Naive thymus-derived CD4-positive, alpha-beta T cell (primary cell): Measurements from ENCODE around the gene PTPRN2. TPM values are rescaled to one million over a fixed set of nuclear protein-coding genes. Genes with fewer than 3 reads are reported as not detected.
A peak's percentile ranks its signal among the peaks of the same experiment; 100 is the strongest.

Source experiments
- ATAC-seq: fragments of 150-1000 bp; cut with Tn5 transposase; 2 replicates; pipeline ENCODE4 v1.10.0; 2021; ENCODE audit warnings: mild to moderate bottlenecking, moderate library complexity
- CTCF ChIA-PET: fragments of 350-600 bp; sonication (Branson Sonifier 250); formaldehyde crosslinking; loops from one replicate; lab custom pipeline; 2021; ENCODE audit warnings: antibody characterized with exemption; lab: Charles Lee
- POLR2A ChIA-PET: fragments of 350-600 bp; sonication (Branson Sonifier 250); formaldehyde crosslinking; loops from one replicate; lab custom pipeline; 2021; ENCODE audit warnings: antibody characterized with exemption, inconsistent platforms; lab: Charles Lee
- DNase-seq, 9 donors: peaks; one replicate each; pipeline versions ENCODE4 v3.0.0 to v3.0.0-alpha.2; 2020 to 2022; ENCODE audit warnings: mixed read lengths in 1 of 9
- H3K27ac ChIP-seq: one replicate; pipeline ENCODE4 v1.7.0; 2013; ENCODE audit warnings: mild to moderate bottlenecking, low read depth, low read length, moderate library complexity
- H3K27me3 ChIP-seq, 2 donors: one replicate each; pipeline ENCODE4 v1.7.0; 2013; ENCODE audit warnings: low read length in 2 of 2, mild to moderate bottlenecking in 2 of 2, moderate library complexity in 2 of 2; ENCODE audit not compliant: control insufficient read depth in 2 of 2, insufficient read depth in 2 of 2
- H3K36me3 ChIP-seq, 3 experiments: 1 replicate in 2 of 3; 2 replicates in 1 of 3; pipeline ENCODE4 v1.7.0; 2013; ENCODE audit warnings: low read length in 3 of 3, mild to moderate bottlenecking in 3 of 3, moderate library complexity in 1 of 3; ENCODE audit not compliant: insufficient read depth in 3 of 3, control insufficient read depth in 2 of 3
- H3K4me1 ChIP-seq, 2 donors: one replicate each; pipeline ENCODE4 v1.7.0; 2013; ENCODE audit warnings: low read length in 2 of 2, mild to moderate bottlenecking in 2 of 2, moderate library complexity in 1 of 2; ENCODE audit not compliant: control insufficient read depth in 2 of 2, insufficient read depth in 2 of 2
- H3K4me3 ChIP-seq: 2 replicates; pipeline ENCODE4 v1.7.0; 2013; ENCODE audit warnings: mild to moderate bottlenecking, low read length
- H3K9me3 ChIP-seq, 3 experiments: 1 replicate in 2 of 3; 2 replicates in 1 of 3; pipeline ENCODE4 v1.7.0; 2013; ENCODE audit warnings: low read length in 3 of 3; ENCODE audit not compliant: control insufficient read depth in 2 of 3
- H3K27ac Mint-ChIP-seq, 9 donors: one replicate each; pipeline ENCODE4 v1.8.0; 2020 to 2022; ENCODE audit warnings: mixed read lengths in 9 of 9, mild to moderate bottlenecking in 8 of 9, moderate library complexity in 5 of 9, inconsistent platforms in 2 of 9
- H3K27me3 Mint-ChIP-seq, 5 donors: one replicate each; pipeline ENCODE4 v1.8.0; 2021 to 2022; ENCODE audit warnings: mixed read lengths in 5 of 5, mild to moderate bottlenecking in 1 of 5
- H3K36me3 Mint-ChIP-seq, 5 donors: one replicate each; pipeline ENCODE4 v1.8.0; 2020 to 2022; ENCODE audit warnings: mixed read lengths in 5 of 5, mild to moderate bottlenecking in 3 of 5, inconsistent platforms in 1 of 5
- H3K4me1 Mint-ChIP-seq, 7 donors: one replicate each; pipeline ENCODE4 v1.8.0; 2020 to 2022; ENCODE audit warnings: mixed read lengths in 7 of 7, mild to moderate bottlenecking in 3 of 7, inconsistent platforms in 1 of 7
- H3K4me3 Mint-ChIP-seq, 10 donors: one replicate each; pipeline ENCODE4 v1.8.0; 2020 to 2022; ENCODE audit warnings: mild to moderate bottlenecking in 10 of 10, mixed read lengths in 10 of 10, moderate library complexity in 6 of 10, inconsistent platforms in 2 of 10
- H3K9me3 Mint-ChIP-seq, 11 donors: one replicate each; pipeline ENCODE4 v1.8.0; 2020 to 2022; ENCODE audit warnings: mixed read lengths in 11 of 11, mild to moderate bottlenecking in 4 of 11, inconsistent platforms in 1 of 11, moderate library complexity in 1 of 11
- intact Hi-C, 2 donors: fragments of 100-400 bp; cut with micrococcal nuclease; formaldehyde crosslinking; loops; one replicate each; pipeline ENCODE4 v1.15.1; 2023
- polyA plus RNA-seq, 2 donors: library from polyadenylated mRNA; unstranded; fragments of 300-500 nt; fragmentation: Illumina TruSeq; gene quantifications; one replicate each; pipeline ENCODE4 v1.2.3, GENCODE V29; 2021
- total RNA-seq, 6 experiments: library from RNA in 5 of 6; stranded (reverse) in 5 of 6; gene quantifications; 1 replicate in 5 of 6; 2 replicates in 1 of 6; pipeline ENCODE4 v1.2.3 and lab custom pipeline; 2021 to 2026

Gene PTPRN2
- total and polyA plus RNA-seq, 7 experiments from 2014 or later = 0.58 to 2.3 (median 1.4) TPM

GRCh38 chr7:158015403-158016179 lies 572.0 kb downstream of the PTPRN2 start:
- H3K4me1 Mint-ChIP-seq = peaks cover 0 to 16% (median 7%) of the 10 kb centered on the region in 7 donors

GRCh38 chr7:158014976-158015375 lies 572.6 kb downstream of the PTPRN2 start:
- ChIA-PET POLR2A (no interaction called here), CTCF (no interaction called here)
- intact Hi-C loops = no loop called here
- Histone ChIP-seq H3K4me1 (no peaks in the 10 kb centered on the region), H3K9me3 (no peaks in the 10 kb centered on the region), H3K4me3 (no peak overlapping the region), H3K27ac (no peak overlapping the region), H3K27me3 (no peaks in the 10 kb centered on the region), H3K36me3 (no peaks in the 10 kb centered on the region)
- Mint-ChIP-seq H3K27ac (no peak overlapping the region), H3K27me3 (peaks cover 0 to 3% (median 0%) of the 10 kb centered on the region in 5 donors), H3K36me3 (no peaks in the 10 kb centered on the region), H3K9me3 (no peaks in the 10 kb centered on the region), H3K4me3 (no peak overlapping the region), H3K4me1 (peaks cover 0 to 16% (median 7%) of the 10 kb centered on the region in 7 donors)
- ATAC-seq (no peak), DNase-seq (no peak)

More at GRCh38 chr7:158015403-158016179, 572.0 kb downstream of the PTPRN2 start:
- Mint-ChIP-seq H3K27me3 (peaks cover 0 to 3% (median 0%) of the 10 kb centered on the region in 5 donors), H3K27ac (no peak overlapping the region), H3K9me3 (no peaks in the 10 kb centered on the region), H3K36me3 (no peaks in the 10 kb centered on the region), H3K4me3 (no peak overlapping the region)
- no peak overlapping the region for H3K4me3 ChIP-seq
- no peaks in the 10 kb centered on the region for H3K27me3 ChIP-seq
- DNase-seq (no peak), ATAC-seq (no peak)
- ChIA-PET CTCF (no interaction called here), POLR2A (no interaction called here)
- H3K27ac ChIP-seq = no peak overlapping the region
- H3K9me3 ChIP-seq = no peaks in the 10 kb centered on the region
- no peaks in the 10 kb centered on the region for H3K4me1 ChIP-seq
- intact Hi-C loops = no loop called here
- no peaks in the 10 kb centered on the region for H3K36me3 ChIP-seq

DNA sequence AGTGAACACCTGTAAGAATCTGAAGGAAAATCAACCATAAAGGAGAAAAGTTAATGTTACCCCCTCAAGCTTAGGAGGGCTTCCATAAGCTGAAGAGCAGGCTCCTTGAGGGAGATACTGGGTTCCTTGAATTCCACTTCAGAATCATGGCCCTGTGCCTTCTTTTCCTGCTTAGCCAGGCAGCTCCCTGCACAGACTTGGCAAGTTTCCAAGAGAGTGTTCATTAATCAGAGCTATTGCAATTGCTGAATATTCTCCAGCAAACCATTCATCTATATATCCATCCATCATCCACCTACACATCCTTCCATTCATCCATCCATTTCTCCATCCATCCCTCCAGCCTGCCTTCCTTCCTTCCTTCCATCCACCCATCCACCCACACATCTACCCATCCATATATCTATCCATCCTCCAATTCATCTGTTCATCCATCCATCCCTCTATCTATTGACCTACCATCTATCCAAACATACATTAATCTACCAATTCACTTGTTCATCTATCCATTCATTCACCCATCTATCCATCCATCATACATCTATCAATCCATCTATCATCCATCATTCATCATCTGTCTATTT lies 574.4 kb downstream of the PTPRN2 start:
- ATAC-seq (no peak), DNase-seq (no peak)
- ChIA-PET CTCF (no interaction called here), POLR2A (no interaction called here)
- Mint-ChIP-seq H3K4me1 (peaks cover 0 to 18% (median 7%) of the 10 kb centered on the region in 7 donors), H3K4me3 (no peak overlapping the region), H3K27ac (no peak overlapping the region), H3K27me3 (peaks cover 0 to 3% (median 0%) of the 10 kb centered on the region in 5 donors), H3K36me3 (no peaks in the 10 kb centered on the region), H3K9me3 (no peaks in the 10 kb centered on the region)
- intact Hi-C loops = no loop called here
- H3K27ac ChIP-seq = no peak overlapping the region
- no peaks in the 10 kb centered on the region for H3K27me3 ChIP-seq
- H3K9me3 ChIP-seq = no peaks in the 10 kb centered on the region
- H3K4me3 ChIP-seq = no peak overlapping the region
- no peaks in the 10 kb centered on the region for H3K4me1 ChIP-seq
- no peaks in the 10 kb centered on the region for H3K36me3 ChIP-seq

DNA sequence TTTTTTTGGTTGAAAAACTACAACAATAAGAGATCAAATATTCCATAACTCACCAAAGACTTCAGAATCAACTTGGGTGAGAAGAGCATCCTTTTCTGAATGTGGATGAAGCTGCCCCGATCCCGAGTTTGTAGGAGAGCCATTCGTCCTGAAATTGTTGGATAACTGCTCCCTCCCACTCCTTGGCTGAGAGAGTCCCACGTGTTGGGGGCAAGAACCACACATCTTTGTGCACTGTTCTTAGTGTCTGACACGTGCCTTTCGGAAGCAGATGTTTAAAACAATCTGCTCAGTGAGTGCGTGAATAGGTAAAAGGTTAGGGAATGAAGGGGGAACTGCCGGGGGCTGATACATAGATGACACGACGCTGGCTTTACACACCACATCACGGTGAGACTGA lies 575.7 kb downstream of the PTPRN2 start:
- peak overlapping the region in 1 of 10 donors; percentile 2 for H3K4me3 Mint-ChIP-seq
- H3K27me3 Mint-ChIP-seq = peaks cover 0 to 3% (median 0%) of the 10 kb centered on the region in 5 donors
- no peaks in the 10 kb centered on the region for H3K9me3 Mint-ChIP-seq
- Histone ChIP-seq H3K9me3 (no peaks in the 10 kb centered on the region), H3K27ac (no peak overlapping the region), H3K4me3 (no peak overlapping the region), H3K4me1 (no peaks in the 10 kb centered on the region), H3K27me3 (no peaks in the 10 kb centered on the region), H3K36me3 (no peaks in the 10 kb centered on the region)
- ChIA-PET CTCF (no interaction called here), POLR2A (no interaction called here)
- H3K36me3 Mint-ChIP-seq = no peaks in the 10 kb centered on the region
- peaks cover 0 to 18% (median 7%) of the 10 kb centered on the region in 7 donors for H3K4me1 Mint-ChIP-seq
- DNase-seq (no peak), ATAC-seq (no peak)
- no peak overlapping the region for H3K27ac Mint-ChIP-seq
- intact Hi-C loops = no loop called here

GRCh38 chr7:158010961-158011693 lies 576.5 kb downstream of the PTPRN2 start:
- no peaks in the 10 kb centered on the region for H3K9me3 Mint-ChIP-seq
- Histone ChIP-seq H3K27ac (no peak overlapping the region), H3K4me3 (no peak overlapping the region), H3K36me3 (no peaks in the 10 kb centered on the region), H3K27me3 (no peaks in the 10 kb centered on the region), H3K4me1 (no peaks in the 10 kb centered on the region), H3K9me3 (no peaks in the 10 kb centered on the region)
- POLR2A ChIA-PET = interaction anchor here (0.6 kb wide), 1 partner anchor 680 kb away, joined by 4 read pairs; no protein-coding TSS in a partner anchor
- no peak for DNase-seq
- H3K27ac Mint-ChIP-seq = peak overlapping the region in 2 of 9 donors; percentile 2 to 20
- peak overlapping the region in 5 of 10 donors; percentile 7 to 43 (median 22) for H3K4me3 Mint-ChIP-seq
- H3K36me3 Mint-ChIP-seq = no peaks in the 10 kb centered on the region
- CTCF ChIA-PET = no interaction called here
- no peak for ATAC-seq
- H3K4me1 Mint-ChIP-seq = peaks cover 0 to 18% (median 7%) of the 10 kb centered on the region in 7 donors
- intact Hi-C loops = no loop called here
- H3K27me3 Mint-ChIP-seq = peaks cover 0 to 3% (median 0%) of the 10 kb centered on the region in 5 donors

- CTCF ChIA-PET = no interaction called here
- Histone ChIP-seq H3K9me3 (no peaks in the 10 kb centered on the region), H3K36me3 (no peaks in the 10 kb centered on the region), H3K27ac (no peak overlapping the region), H3K4me1 (no peaks in the 10 kb centered on the region), H3K4me3 (no peak overlapping the region), H3K27me3 (no peaks in the 10 kb centered on the region)
- Mint-ChIP-seq H3K27ac (no peak overlapping the region), H3K4me3 (no peak overlapping the region), H3K9me3 (no peaks in the 10 kb centered on the region), H3K4me1 (peaks cover 0 to 18% (median 7%) of the 10 kb centered on the region in 7 donors), H3K36me3 (no peaks in the 10 kb centered on the region), H3K27me3 (peaks cover 0 to 3% (median 0%) of the 10 kb centered on the region in 5 donors)
- ATAC-seq (no peak), DNase-seq (no peak)
- POLR2A ChIA-PET = no interaction called here
- intact Hi-C loops = loop anchor here in 1 of 2 donors (5.0 kb wide), 1 partner anchor 137 kb away; no protein-coding TSS in a partner anchor
These were observed 577.7 kb downstream of the PTPRN2 start for GRCh38 chr7:158009886-158010285.
